ENCODE measurements around the gene GOSR2. TPM values are rescaled to one million over a fixed set of nuclear protein-coding genes. Genes with fewer than 3 reads are reported as not detected.
"Not testable (repeated sequence)": the region's sequence is repeated elsewhere in the genome, so short reads cannot be mapped to it uniquely, and the experiment has no call there.

GOSR2 gene
- polyA plus RNA-seq, 1 donor = 29.4 TPM

GRCh38 chr17:46964315-46965265, 41.6 kb downstream of the GOSR2 start:
- DNase-seq = no peak

- no peak for DNase-seq
Measured at GRCh38 chr17:46968224-46968834, 45.4 kb downstream of the GOSR2 start.

DNA sequence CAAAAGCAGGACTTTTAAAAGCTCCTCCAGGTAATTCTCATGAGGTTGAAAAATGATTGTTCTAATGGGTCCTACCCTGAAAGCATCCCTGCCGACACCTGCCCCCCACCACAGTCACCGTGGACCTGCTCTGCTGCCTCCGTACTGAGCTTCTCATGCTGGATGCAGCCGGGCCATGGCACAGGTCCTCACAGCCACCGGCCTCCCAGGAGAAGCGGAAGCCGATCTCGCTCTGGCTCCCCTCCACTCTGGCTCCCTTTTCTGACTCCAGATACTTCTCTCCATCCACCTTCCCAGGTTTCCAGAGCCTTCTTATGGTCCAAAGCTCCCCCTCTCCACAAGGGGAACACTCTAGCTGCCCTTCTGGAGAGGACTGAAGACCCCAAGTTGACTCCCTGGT, 45.9 kb downstream of the GOSR2 start:
- no peak for DNase-seq

DNA sequence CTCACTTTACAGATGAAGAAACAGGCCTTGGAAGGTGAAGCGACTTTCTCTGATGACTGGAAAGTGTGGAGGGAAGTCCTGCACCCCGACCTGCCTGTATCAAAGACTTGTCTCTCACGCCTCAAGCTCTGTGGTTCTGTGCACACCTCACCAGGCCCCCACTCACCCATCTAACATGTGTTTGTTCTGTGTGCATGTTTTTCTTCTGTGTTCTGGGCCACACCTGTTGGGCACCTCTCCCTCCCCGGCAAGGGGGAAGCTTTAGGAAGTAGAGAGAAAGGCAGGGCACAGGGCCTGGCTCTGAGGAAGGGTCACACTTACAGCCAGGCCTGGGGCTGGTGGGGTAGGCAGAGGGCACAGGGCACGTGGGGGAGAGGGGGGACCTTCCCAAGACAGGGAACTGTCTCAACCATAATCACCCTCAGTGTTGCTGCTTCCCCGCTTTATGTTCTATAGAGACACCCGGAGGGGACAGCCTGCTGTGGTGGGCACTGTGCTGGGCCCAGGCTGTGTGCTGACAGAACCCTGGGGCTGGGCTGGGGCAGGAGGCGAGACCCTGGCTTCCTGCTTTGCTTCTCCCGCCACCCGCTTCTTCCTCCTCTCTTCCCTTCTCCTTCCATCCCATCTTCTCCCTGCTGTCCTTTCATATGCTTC, 48.8 kb downstream of the GOSR2 start:
- DNase-seq = no peak

GRCh38 chr17:46972346-46972745, 49.4 kb downstream of the GOSR2 start:
- DNase-seq = no peak

DNA sequence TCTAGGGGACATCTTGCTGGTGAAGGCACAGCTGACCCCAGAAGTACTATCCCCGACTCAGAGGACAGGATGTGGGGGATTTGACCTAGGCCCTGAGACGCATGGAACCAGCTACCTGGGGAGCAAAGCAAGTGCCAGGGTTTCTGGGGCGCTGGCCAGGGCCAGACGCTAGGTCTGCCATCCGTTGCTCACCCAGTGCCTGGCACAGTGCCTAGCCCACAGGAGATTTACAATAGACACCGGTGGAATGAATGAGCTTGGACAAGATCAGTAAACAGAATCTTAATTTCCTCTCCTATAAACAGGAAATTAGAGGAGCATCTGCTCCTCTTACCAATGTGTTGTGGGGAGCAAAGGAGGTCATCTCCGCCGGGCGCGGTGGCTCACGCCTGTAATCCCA, 51.1 kb downstream of the GOSR2 start:
- DNase-seq = no peak

- no peak for DNase-seq
Measured at GRCh38 chr17:46975287-46975686, 52.3 kb downstream of the GOSR2 start.

GRCh38 chr17:46976626-46977270, 53.8 kb downstream of the GOSR2 start:
- no peak for DNase-seq

- no peak for DNase-seq
Measured at GRCh38 chr17:46977348-46977747, 54.4 kb downstream of the GOSR2 start.

DNA sequence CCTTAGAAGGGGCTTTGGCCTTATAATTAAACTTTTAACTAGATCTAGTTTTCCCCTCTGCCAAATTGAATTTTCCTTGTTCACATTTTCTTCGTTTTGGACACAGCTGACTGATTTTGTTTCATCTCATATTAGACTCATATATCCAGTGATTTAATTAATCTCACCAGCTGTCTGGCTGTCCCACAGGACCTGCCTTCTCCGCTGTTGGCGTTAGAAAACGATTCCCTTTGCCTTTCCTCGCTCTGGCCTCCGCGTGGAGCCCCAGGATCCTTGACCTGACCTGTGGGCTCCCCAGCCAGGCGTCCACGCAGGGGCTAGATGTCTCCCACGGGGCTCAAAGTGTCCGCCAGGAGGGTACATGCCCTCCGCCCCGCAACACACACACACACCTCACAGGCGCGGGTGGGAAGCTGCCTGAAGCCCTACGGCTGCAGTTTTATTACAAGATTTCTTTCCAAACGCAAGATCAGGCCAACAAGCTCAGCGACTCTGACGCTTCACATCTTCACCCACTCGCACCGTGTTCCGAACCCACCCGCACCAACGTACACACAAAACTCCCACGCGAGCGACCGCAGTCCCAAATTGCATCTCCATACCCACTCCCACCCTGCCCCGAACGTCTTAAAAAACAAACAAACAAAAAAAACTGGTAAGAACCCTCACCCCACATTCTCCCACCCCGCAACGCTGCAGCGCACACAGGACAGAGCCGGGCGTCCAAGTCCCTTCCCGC, 55.0 kb downstream of the GOSR2 start:
- no peak for DNase-seq

- DNase-seq = no peak
Measured at GRCh38 chr17:46978489-46979146, 55.7 kb downstream of the GOSR2 start.

DNA sequence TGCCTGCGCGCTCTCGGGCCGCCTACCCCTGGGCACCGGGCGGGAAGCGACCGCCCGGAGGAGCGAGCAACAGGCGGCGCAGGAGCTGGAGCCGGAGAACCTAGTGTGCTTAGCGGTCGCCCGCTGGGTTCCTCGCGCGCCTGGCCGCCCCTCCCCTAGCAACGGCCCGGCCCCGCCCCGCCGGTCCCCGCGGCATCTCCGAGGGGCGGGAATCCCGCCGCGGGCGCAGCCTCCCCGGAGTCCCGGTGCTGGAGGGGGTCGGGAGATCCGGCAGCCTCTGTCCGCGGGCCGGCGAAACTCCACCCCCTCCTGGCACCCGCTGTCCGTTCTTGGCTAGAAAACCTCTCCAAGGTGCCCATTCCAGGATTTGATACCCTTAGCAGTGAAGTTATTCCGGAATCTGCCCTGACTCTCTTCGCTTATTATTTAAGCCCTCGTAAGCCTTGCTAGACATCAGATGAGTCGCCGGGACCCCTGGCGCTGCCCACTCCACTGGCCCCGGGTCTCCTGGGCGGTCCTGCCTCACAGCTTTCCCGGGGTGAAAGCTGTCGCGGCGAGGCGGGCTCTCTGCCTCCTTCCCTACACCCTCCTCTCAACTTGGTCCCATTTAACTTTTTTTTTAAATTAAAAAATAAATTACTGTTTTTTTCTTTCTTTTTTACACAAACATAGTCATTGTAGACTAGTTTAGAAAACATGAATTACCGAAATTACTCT, 56.3 kb downstream of the GOSR2 start, which contains the start of gene RPRML:
Gene RPRML, minus strand, starts transcription at position 107 of the 717 bp plus-strand sequence. CDS start 246 bp downstream, outside the sequence.
- peak; percentile 32 for DNase-seq

DNA sequence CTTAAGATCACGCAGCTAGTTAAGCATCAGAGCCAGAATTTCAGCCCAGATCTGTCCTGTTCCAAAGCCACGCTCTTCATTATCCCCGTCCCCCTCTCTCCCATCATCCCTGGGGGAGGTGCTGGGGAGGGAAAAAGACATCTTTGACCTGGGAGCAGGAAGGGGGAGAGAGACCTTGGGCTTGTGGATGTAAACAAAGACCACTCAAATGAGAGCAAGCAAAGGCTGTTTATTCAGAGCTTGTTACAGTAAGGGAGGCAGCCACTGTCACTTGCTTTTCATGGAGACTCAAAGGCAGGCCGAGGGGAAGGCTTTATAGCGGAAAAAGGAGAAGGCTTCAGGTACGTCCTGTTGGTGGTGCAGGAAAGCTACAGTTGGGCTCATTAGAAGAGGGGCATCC, 59.6 kb downstream of the GOSR2 start:
- DNase-seq = no peak

DNA sequence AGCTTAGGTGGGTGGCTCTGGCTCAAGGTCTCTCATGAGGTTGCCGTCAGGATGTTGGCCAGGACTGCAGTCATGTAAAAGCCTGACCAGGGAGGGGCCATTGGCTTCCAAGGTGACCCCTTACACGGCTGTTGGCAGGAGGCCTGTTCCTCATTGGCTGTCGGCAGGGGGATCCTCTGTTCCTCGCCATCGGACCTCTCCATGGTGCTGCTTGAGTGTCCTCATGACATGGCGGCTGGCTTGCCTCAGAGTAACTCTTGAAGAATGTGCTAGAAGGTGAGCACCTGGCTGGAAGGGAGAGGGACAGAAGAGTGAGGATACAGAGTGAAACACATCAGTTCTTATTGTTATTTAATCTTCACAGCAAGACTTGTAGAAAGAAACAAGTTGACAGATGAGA, 60.8 kb downstream of the GOSR2 start:
- no peak for DNase-seq

DNA sequence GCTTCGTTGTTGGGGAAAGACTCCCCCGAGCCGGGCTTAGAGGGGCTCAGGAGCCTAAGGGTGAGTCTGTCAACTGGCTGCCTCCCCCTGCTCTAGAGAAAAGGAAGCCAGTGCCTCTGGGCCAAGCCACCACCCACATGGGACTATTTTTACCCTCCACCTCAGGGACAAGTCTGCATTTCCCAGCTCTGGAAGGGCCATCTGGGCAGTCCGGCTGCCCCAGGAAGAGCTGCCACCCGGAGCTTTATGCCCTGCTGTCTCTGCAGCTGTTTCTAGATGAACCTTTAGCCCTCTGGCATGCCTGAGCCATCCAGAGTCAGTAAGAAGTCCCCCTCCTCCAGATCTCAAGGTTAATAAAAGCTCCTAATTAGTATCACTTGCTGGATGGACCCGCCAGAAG, 61.4 kb downstream of the GOSR2 start:
- DNase-seq = no peak

- DNase-seq = peak; percentile 23
Measured at GRCh38 chr17:46984892-46985291, 61.9 kb downstream of the GOSR2 start.

GRCh38 chr17:46986366-46986765, 63.4 kb downstream of the GOSR2 start:
- DNase-seq = no peak

DNA sequence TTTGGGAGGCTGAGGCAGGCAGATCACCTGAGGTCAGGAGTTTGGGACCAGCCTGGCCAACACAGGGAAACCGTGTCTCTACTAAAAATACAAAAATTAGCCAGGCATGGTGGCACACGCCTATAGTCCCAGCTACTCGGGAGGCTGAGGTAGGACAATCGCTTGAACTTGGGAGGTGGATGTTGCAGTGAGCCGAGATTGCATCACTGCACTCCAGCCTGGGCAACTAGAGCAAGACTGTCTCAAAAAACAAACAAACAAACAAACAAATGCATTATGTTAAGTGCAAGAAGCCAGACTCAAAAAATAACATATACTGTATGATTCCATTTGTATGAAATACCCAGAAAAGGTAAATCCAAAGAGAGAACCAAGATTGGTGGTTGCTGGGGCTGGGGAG, 65.0 kb downstream of the GOSR2 start:
- not testable (repeated sequence) for DNase-seq

DNA sequence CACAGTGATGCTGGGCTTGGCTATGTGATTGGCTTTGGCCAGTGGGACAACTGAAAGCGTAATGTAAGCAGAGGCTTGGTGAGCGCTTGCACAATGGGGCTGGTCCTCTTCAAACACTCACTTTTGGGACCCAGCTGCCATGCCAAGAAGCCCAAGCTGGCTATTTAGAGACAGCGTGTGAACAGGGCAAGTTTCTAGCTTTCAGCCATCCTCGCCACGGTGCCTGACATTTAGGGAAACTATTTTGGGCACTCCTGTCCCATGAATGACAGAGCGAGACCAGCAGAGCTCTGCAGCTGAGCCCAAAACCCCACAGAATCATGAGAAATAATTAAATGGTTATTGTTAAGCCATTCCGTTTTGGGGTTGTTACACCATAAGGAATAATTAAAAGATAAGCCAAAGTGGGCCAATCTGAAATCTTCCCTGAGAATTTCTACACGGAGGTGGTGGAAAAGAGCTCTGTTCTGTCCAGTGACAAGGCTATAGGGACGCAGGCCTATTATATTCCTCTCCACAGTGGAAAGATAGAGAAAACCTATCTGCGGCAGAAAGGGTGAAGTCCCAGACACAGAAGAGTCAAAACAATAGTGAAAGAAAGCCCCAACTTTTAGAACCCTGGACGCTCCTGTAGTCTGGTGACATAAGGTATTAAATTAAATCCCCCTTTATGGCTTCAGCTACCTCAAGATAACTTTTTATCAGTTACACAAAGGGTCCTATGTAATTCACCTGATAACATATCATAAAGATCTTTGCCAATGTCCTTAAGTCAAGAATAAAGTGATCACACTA, 66.9 kb downstream of the GOSR2 start:
- DNase-seq = no peak

- DNase-seq = no peak
Measured at GRCh38 chr17:46991617-46992016, 68.7 kb downstream of the GOSR2 start.
